Motor neuron (in vitro differentiated cells): ENCODE results near the gene CST5. TPM values are rescaled to one million over a fixed set of nuclear protein-coding genes. Genes with fewer than 3 reads are reported as not detected.
A peak's percentile ranks its signal among the peaks of the same experiment; 100 is the strongest.
"Not testable (repeated sequence)": the region's sequence is repeated elsewhere in the genome, so short reads cannot be mapped to it uniquely, and the experiment has no call there.

Experiments
- ATAC-seq, 8 experiments: fragments of 200-7000 bp; cut with Tn5 transposase; replicated peaks in 6 of 8; 2 replicates each; pipeline ENCODE4 v1.8.0; 2021; ENCODE audit warnings: mild to moderate bottlenecking in 8 of 8, moderate library complexity in 8 of 8
- H3K27ac ChIP-seq, 2 donors: fragments of 250-450 bp; sonication (Bioruptor Pico); 2 replicates each; pipeline ENCODE4 v1.9.0; 2021; ENCODE audit warnings: antibody characterized with exemption in 2 of 2, mild to moderate bottlenecking in 2 of 2, moderate library complexity in 1 of 2
- H3K4me1 ChIP-seq, 2 donors: fragments of 250-450 bp; sonication (Bioruptor Pico); replicated peaks in 1 of 2; 2 replicates each; pipeline ENCODE4 v1.6.1; 2021; ENCODE audit warnings: antibody characterized with exemption in 2 of 2, mild to moderate bottlenecking in 2 of 2, moderate library complexity in 1 of 2
- H3K4me3 ChIP-seq, 5 donors: fragments of 250-450 bp; sonication (Bioruptor Pico); 2 replicates each; pipeline ENCODE4 v1.9.0; 2021; ENCODE audit warnings: antibody characterized with exemption in 5 of 5, mild to moderate bottlenecking in 5 of 5, moderate library complexity in 4 of 5
- WGBS, 10 experiments: fragments of 450-650 bp; shearing (Covaris generic); methylation state at CpG; one replicate each; pipeline ENCODE4 v1.0.0; 2022; 5-methylcytosine and 5-hydroxymethylcytosine counted together
- in situ Hi-C, 9 experiments: fragments of 400-800 bp; cut with MboI; loops; one replicate each; pipeline ENCODE4 v1.15.0; 2021; ENCODE audit warnings: low sequenced_read_pairs in 9 of 9, low pct_unique_long_range_greater_than_20kb in 2 of 9; ENCODE audit not compliant: unreplicated experiment in 9 of 9
- total RNA-seq, 8 experiments: library from RNA; unstranded; fragments of 300-600 nt; gene quantifications; 2 replicates each; pipeline versions ENCODE4 v1.2.3 to v1.2.4, GENCODE V29; 2022

Gene CST5
- total RNA-seq, 8 experiments from 2014 or later = not detected

- H3K4me3 ChIP-seq = no peak overlapping the region
- 10 to 100% (median 47%) methylated on average over 1 to 5 of the region's 11 CpGs; no CpG with 5 or more reads in 4 of the 10 experiments for WGBS, 10 experiments
- H3K4me1 ChIP-seq = no peaks in the 10 kb centered on the region
- in situ Hi-C loops = no loop called here
- no peak for ATAC-seq
- no peak overlapping the region for H3K27ac ChIP-seq
Measured at GRCh38 chr20:23918101-23918862, 38.7 kb upstream of the CST5 start.

DNA sequence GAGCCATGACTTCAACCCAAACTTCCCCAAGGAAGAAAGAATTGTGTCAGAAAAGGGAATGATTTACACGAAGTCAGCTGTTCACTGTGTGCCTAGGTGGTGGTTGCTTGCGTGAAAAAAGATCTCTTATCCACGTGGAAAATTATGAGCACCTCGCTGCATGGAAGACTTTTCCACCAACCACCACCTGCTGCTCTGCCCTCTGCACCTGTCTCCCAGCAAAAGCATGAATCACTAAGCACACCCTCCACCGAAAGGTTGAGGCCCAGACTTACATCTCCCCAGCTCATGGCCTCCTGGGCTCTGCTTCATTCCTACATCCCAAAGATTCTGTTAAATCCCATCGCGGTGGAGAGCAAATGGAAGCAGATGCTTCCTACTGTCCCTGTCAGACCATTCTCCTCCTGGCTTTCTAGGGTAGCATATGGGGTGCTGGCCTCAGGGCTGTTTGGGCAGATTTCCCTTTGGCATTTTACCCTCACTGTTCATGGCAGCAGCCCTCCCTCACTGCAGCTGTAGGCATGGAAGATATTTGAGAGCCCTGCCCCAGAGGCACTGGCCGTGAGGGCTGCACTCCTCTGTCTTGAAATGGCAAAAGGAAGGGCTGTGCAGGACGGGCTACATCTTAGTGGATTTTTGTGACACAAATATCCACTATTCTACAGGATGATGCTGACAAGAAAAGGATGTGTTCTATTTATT lies 37.6 kb upstream of the CST5 start:
- ATAC-seq = no peak
- no peak overlapping the region for H3K4me3 ChIP-seq
- WGBS, 10 experiments = 30 to 100% (median 77%) methylated on average over 1 to 7 of the region's 9 CpGs; no CpG with 5 or more reads in 2 of the 10 experiments
- in situ Hi-C loops = no loop called here
- no peak overlapping the region for H3K27ac ChIP-seq
- no peaks in the 10 kb centered on the region for H3K4me1 ChIP-seq

- H3K4me3 ChIP-seq = no peak overlapping the region
- in situ Hi-C loops = no loop called here
- H3K27ac ChIP-seq = no peak overlapping the region
- ATAC-seq = no peak
- 0 to 69% (median 60%) methylated on average over 1 of the region's 1 CpG; no CpG with 5 or more reads in 5 of the 10 experiments for WGBS, 10 experiments
- H3K4me1 ChIP-seq = no peaks in the 10 kb centered on the region
Measured at GRCh38 chr20:23915844-23916243, 36.3 kb upstream of the CST5 start.

DNA sequence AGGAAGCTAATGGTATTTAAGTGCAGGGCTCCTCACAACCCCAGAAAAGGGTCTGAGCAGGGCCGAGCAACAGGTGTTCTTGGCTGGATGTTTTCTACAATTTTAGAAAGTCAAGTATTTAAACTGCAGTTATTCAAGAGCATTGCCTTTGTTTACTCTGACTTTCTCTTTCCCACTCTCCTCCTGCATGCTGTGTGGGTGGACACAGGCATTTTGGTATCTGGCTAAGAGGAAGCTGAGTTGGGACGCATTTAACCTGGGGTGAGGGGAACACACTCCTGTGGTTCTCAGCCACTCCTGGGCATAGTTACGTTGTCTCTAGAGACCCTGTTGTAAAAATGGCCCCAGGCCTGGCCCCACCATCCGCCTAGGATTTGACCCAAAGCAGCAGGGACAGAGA lies 34.9 kb upstream of the CST5 start:
- H3K4me1 ChIP-seq, H3K27ac ChIP-seq, ATAC-seq, H3K4me3 ChIP-seq, in situ Hi-C loops: not testable (repeated sequence)
- 10 to 100% (median 74%) methylated on average over 1 to 3 of the region's 4 CpGs; no CpG with 5 or more reads in 3 of the 10 experiments for WGBS, 10 experiments

- H3K4me3 ChIP-seq = no peak overlapping the region
- in situ Hi-C loops = no loop called here
- no peaks in the 10 kb centered on the region for H3K4me1 ChIP-seq
- no peak overlapping the region for H3K27ac ChIP-seq
- WGBS, 10 experiments = 0 to 100% (median 80%) methylated on average over 1 to 3 of the region's 4 CpGs; no CpG with 5 or more reads in 5 of the 10 experiments
- no peak for ATAC-seq
Measured at GRCh38 chr20:23910210-23910609, 30.7 kb upstream of the CST5 start.

DNA sequence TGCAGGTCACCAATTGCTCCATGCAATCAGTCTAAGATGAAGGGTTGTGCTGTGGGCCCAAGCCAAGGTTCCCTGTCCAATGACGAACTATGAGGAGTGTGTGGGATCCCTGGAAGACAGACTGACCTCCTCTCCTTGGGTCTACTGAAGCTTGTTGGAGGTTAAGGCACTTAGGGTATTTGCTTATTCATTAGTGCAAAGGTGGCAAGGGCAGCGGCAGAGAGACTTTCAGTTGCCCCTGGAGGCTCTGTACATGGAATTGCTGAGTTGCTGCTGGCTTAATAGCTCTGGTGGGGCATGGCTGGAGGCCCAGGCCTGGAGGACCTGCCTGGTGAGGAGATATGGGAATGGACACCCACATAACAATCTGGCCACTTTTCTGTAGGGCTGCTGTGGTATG lies 29.8 kb upstream of the CST5 start:
- Histone ChIP-seq H3K4me3 (no peak overlapping the region), H3K27ac (no peak overlapping the region), H3K4me1 (no peaks in the 10 kb centered on the region)
- in situ Hi-C loops = no loop called here
- 6 to 100% (median 65%) methylated on average over 1 to 2 of the region's 2 CpGs; no CpG with 5 or more reads in 4 of the 10 experiments for WGBS, 10 experiments
- ATAC-seq = no peak

DNA sequence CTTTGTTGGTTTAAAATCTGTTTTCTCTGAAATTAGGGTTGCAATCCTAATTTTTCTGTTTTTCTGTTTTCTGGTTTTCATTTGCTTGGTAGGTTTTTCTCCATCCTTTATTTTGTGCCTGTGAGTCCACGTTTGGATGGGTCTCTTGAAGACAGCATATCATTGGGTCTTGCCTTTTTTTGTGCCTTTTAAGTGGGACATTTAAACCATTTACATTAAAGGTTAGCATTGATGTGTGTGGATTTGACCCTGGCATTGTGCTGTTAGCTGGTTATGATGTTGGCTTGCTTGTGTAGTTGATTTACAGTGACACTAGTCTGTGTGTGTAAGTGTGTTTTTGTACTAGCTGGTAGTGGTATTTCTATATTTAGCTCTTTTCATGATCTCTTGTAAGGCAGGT lies 28.0 kb upstream of the CST5 start:
- in situ Hi-C loops = no loop called here
- WGBS, 10 experiments = 0 to 57% (median 8%) methylated on average over 1 of the region's 1 CpG; no CpG with 5 or more reads in 2 of the 10 experiments
- H3K4me1 ChIP-seq = peaks cover 0 to under 1% of the 10 kb centered on the region in 2 donors
- no peak for ATAC-seq
- no peak overlapping the region for H3K4me3 ChIP-seq
- H3K27ac ChIP-seq = no peak overlapping the region

DNA sequence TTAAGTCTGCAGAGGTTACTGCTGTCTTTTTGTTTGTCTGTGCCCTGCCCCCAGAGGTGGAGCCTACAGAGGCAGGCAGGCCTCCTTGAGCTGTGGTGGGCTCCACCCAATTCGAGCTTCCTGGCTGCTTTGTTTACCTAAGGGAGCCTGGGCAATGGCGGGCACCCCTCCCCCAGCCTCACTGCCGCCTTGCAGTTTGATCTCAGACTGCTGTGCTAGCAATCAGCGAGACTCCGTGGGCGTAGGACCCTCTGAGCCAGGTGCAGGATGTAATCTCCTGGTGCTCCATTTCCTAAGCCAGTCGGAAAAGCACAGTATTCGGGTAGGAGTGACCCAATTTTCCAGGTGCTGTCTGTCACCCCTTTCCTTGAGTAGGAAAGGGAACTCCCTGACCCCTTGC lies 22.8 kb upstream of the CST5 start:
- H3K27ac ChIP-seq, in situ Hi-C loops, H3K4me1 ChIP-seq, H3K4me3 ChIP-seq, ATAC-seq: not testable (repeated sequence)
- WGBS, 10 experiments = no CpG with 5 or more reads among the region's 8 CpGs

DNA sequence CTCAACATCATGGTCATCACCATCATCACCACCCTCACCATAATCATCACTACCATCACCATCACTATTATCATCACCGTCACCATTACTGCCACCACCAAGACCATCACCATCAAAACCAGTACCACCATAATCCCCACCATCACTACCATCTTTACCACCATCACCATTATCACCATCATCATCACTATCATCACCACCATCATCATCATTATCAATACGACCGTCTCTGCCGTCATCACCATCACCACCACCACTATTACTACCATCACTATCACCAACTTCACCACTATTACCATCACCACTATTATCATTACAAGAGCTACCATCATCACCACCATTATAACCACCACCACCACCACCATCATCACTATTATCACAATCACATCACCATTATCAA lies 11.3 kb upstream of the CST5 start:
- H3K27ac ChIP-seq, H3K4me1 ChIP-seq, in situ Hi-C loops, H3K4me3 ChIP-seq, ATAC-seq: not testable (repeated sequence)
- WGBS, 10 experiments = 3 to 100% (median 64%) methylated on average over 1 to 4 of the region's 4 CpGs; no CpG with 5 or more reads in 2 of the 10 experiments

- Histone ChIP-seq H3K27ac (no peak overlapping the region), H3K4me3 (no peak overlapping the region), H3K4me1 (no peaks in the 10 kb centered on the region)
- 0 to 50% (median 0%) methylated on average over 1 to 3 of the region's 8 CpGs; no CpG with 5 or more reads in 5 of the 10 experiments for WGBS, 10 experiments
- ATAC-seq = peak; percentile 53 to 100 (median 76)
- in situ Hi-C loops = no loop called here
Measured at GRCh38 chr20:23889775-23890187, 10.2 kb upstream of the CST5 start.

DNA sequence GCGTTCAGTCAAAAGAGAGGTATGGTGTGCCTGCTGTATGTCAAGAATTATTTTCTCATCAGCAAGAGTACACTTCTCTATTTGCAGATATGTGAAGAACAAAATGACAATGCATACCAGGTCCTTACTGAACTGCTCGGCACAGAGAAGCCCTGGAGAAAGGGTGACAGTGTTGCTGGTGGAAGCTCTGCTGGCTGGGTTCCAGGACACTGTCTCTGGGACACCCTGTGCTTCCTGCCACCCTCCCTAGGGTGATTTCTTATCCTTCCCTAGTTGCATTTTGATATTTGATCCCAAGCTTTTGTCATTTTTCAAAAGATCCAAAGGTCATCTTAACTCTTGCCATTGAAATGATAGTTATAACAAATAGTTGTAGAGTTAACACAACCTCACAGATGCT lies 8.3 kb upstream of the CST5 start:
- WGBS, 10 experiments = 43 to 100% (median 67%) methylated on average over 1 to 2 of the region's 2 CpGs; no CpG with 5 or more reads in 4 of the 10 experiments
- ATAC-seq = no peak
- Histone ChIP-seq H3K4me1 (no peaks in the 10 kb centered on the region), H3K4me3 (no peak overlapping the region), H3K27ac (no peak overlapping the region)
- in situ Hi-C loops = no loop called here

- in situ Hi-C loops = no loop called here
- 6 to 100% (median 90%) methylated on average over 1 to 3 of the region's 5 CpGs; no CpG with 5 or more reads in 3 of the 10 experiments for WGBS, 10 experiments
Measured at GRCh38 chr20:23884771-23885162, 5.2 kb upstream of the CST5 start.

GRCh38 chr20:23884136-23884770 lies 4.7 kb upstream of the CST5 start:
- no peak overlapping the region for H3K4me3 ChIP-seq
- in situ Hi-C loops = no loop called here
- H3K4me1 ChIP-seq = no peaks in the 10 kb centered on the region
- WGBS, 10 experiments = 42 to 87% (median 80%) methylated on average over 1 to 5 of the region's 5 CpGs; no CpG with 5 or more reads in 2 of the 10 experiments
- H3K27ac ChIP-seq = no peak overlapping the region
- ATAC-seq = no peak

More at GRCh38 chr20:23884771-23885162, 5.2 kb upstream of the CST5 start:
- H3K4me3 ChIP-seq = no peak overlapping the region
- ATAC-seq = no peak
- H3K4me1 ChIP-seq = no peaks in the 10 kb centered on the region
- H3K27ac ChIP-seq = no peak overlapping the region
